GM12878 (cell line): ENCODE data around the gene PARN. TPM values are rescaled to one million over a fixed set of nuclear protein-coding genes. Genes with fewer than 3 reads are reported as not detected.

Source experiments
- ATAC-seq: fragments of 200-7000 bp; cut with Tn5 transposase; 3 replicates; pipeline ENCODE4 v1.9.1; 2020; ENCODE audit warnings: mild to moderate bottlenecking, moderate library complexity
- BruUV-seq: library from RNA; stranded (reverse); fragments of 400-500 nt; replicated peaks from 2 replicates; lab custom pipeline; 2021; lab: Mats Ljungman, UMichigan
- CTCF ChIA-PET: fragments of 300-600 bp; sonication (Branson Sonifier 250); formaldehyde crosslinking; extraction: SDS; loops from one replicate; lab custom pipeline; 2021; ENCODE audit warnings: inconsistent platforms; lab: Yijun Ruan, JAX
- POLR2A ChIA-PET: fragments of 350-600 bp; formaldehyde crosslinking; extraction: SDS; loops from one replicate; lab custom pipeline; 2021; ENCODE audit warnings: inconsistent platforms; lab: Charles Lee
- RAD21 ChIA-PET: fragments of 300-600 bp; sonication (Branson Sonifier 250); formaldehyde crosslinking; loops from one replicate; lab custom pipeline; 2023; ENCODE audit warnings: antibody characterized with exemption; ENCODE audit not compliant: unreplicated experiment; lab: Charles Lee
- SMC1A ChIA-PET: fragments of 300-600 bp; sonication (Branson Sonifier 250); formaldehyde crosslinking; loops from one replicate; lab custom pipeline; 2023; ENCODE audit not compliant: unreplicated experiment, uncharacterized antibody; lab: Charles Lee
- DNase-seq: peaks from one replicate; pipeline ENCODE4 v3.0.0-alpha.2; 2011; ENCODE audit warnings: low read depth, low spot score
- FAIRE-seq: peaks from 3 replicates; lab custom pipeline; 2011; peaks lifted over from hg19 to GRCh38; lab: Jason Lieb, UNC
- H2AFZ ChIP-seq: 2 replicates; pipeline ENCODE4 v1.6.0; 2011; ENCODE audit warnings: low read depth, low read length, control low read depth; ENCODE audit not compliant: control insufficient read depth
- H3K27ac ChIP-seq: 2 replicates; pipeline ENCODE4 v1.5.1; 2011; ENCODE audit warnings: control low read depth; ENCODE audit not compliant: control insufficient read depth, insufficient read depth
- H3K27me3 ChIP-seq, 2 experiments: replicated peaks in 1 of 2; 2 replicates each; pipeline versions ENCODE4 v1.6.0 to v1.6.1; 2011; ENCODE audit warnings: low read length in 1 of 2; ENCODE audit not compliant: control insufficient read depth in 2 of 2, insufficient read depth in 2 of 2
- H3K36me3 ChIP-seq, 2 experiments: 2 replicates each; pipeline ENCODE4 v1.5.1; 2011; ENCODE audit warnings: low read length in 1 of 2; ENCODE audit not compliant: control insufficient read depth in 2 of 2, insufficient read depth in 2 of 2
- H3K4me1 ChIP-seq: 2 replicates; pipeline ENCODE4 v1.6.1; 2011; ENCODE audit warnings: mild to moderate bottlenecking, low read length, moderate library complexity, mixed read lengths; ENCODE audit not compliant: control insufficient read depth, insufficient read depth
- H3K4me2 ChIP-seq: 2 replicates; pipeline ENCODE4 v1.6.0; 2011; ENCODE audit warnings: control low read depth; ENCODE audit not compliant: control insufficient read depth, insufficient read depth
- H3K4me3 ChIP-seq: fragments of 200-600 bp; sonication (generic); 2 replicates; pipeline ENCODE4 v1.5.1; 2016
- H3K79me2 ChIP-seq: 2 replicates; pipeline ENCODE4 v1.6.0; 2011; ENCODE audit warnings: low read length; ENCODE audit not compliant: control insufficient read depth, insufficient read depth
- H3K9ac ChIP-seq: 2 replicates; pipeline ENCODE4 v1.8.0; 2011; ENCODE audit warnings: low read length, control low read depth, mixed read lengths; ENCODE audit not compliant: control insufficient read depth, insufficient read depth
- H3K9me3 ChIP-seq: replicated peaks from 3 replicates; pipeline ENCODE4 v1.5.1; 2011; ENCODE audit warnings: mild to moderate bottlenecking, low read length; ENCODE audit not compliant: control insufficient read depth, insufficient read depth
- H4K20me1 ChIP-seq: 2 replicates; pipeline ENCODE4 v1.6.0; 2011; ENCODE audit not compliant: control insufficient read depth, insufficient read depth
- ASH2L ChIP-seq: fragments of 300-600, 200-600 bp; sonication (generic); IDR thresholded peaks from 2 replicates; pipeline ENCODE4 v1.6.1; 2017; ENCODE audit warnings: low read depth, mild to moderate bottlenecking, borderline replicate concordance
- CBFB ChIP-seq: IDR thresholded peaks from 2 replicates; pipeline ENCODE4 v1.6.1; 2016; ENCODE audit warnings: antibody characterized with exemption, low read depth
- ESRRA ChIP-seq: IDR thresholded peaks from 2 replicates; pipeline ENCODE4 v1.6.1; 2012; ENCODE audit warnings: mild to moderate bottlenecking, low read length, improper control_type of control experiment
- LARP7 ChIP-seq: fragments of 450-650 bp; IDR thresholded peaks from 2 replicates; pipeline ENCODE4 v1.6.1; 2017; ENCODE audit warnings: mild to moderate bottlenecking
- MTA3 ChIP-seq: IDR thresholded peaks from 2 replicates; pipeline ENCODE4 v1.6.1; 2012; ENCODE audit warnings: low read length, inconsistent platforms, borderline replicate concordance
- NFXL1 ChIP-seq: fragments of 450-650 bp; IDR thresholded peaks from 2 replicates; pipeline ENCODE4 v1.6.1; 2017; ENCODE audit warnings: antibody characterized with exemption, mild to moderate bottlenecking, borderline replicate concordance
- NFYA ChIP-seq: IDR thresholded peaks from 2 replicates; pipeline ENCODE4 v1.6.1; 2011; ENCODE audit warnings: low read depth, mild to moderate bottlenecking, low read length, improper control_type of control experiment, borderline replicate concordance
- NRF1 ChIP-seq: conservative IDR thresholded peaks from 2 replicates; pipeline ENCODE4 v1.6.1; 2011; ENCODE audit warnings: mild to moderate bottlenecking, low read depth, low read length, improper control_type of control experiment
- PML ChIP-seq: IDR thresholded peaks from 2 replicates; pipeline ENCODE4 v1.6.1; 2012; ENCODE audit warnings: low read length, inconsistent platforms
- SIX5 ChIP-seq: IDR thresholded peaks from 2 replicates; pipeline ENCODE4 v1.6.1; 2011; ENCODE audit warnings: mild to moderate bottlenecking, low read depth, low read length, moderate library complexity; ENCODE audit not compliant: severe bottlenecking
- SMARCA5 ChIP-seq: fragments of 450-650 bp; IDR thresholded peaks from 2 replicates; pipeline ENCODE4 v1.6.1; 2017; ENCODE audit warnings: mild to moderate bottlenecking
- ZNF207 ChIP-seq: fragments of 450-650 bp; IDR thresholded peaks from 2 replicates; pipeline ENCODE4 v1.6.1; 2014; ENCODE audit warnings: antibody characterized with exemption, mild to moderate bottlenecking, borderline replicate concordance
- ZSCAN29 ChIP-seq: fragments of 450-650 bp; IDR thresholded peaks from 2 replicates; pipeline ENCODE4 v1.6.1; 2017; ENCODE audit warnings: mild to moderate bottlenecking, moderate library complexity
- WGBS: methylation state at CpG from one replicate; pipeline ENCODE4 v1.1.6; 2016; ENCODE audit warnings: low lambda C conversion rate; ENCODE audit not compliant: insufficient replicate concordance, insufficient coverage; ENCODE audit errors: missing lambda C conversion rate; 5-methylcytosine and 5-hydroxymethylcytosine counted together
- in situ Hi-C: fragments of 300-500 bp; cut with MboI; formaldehyde crosslinking; loops from 9 replicates; pipeline ENCODE4 v1.14.3; 2018; ENCODE audit warnings: mixed read lengths
- intact Hi-C: fragments of 100-400 bp; cut with micrococcal nuclease; formaldehyde crosslinking; loops from one replicate; pipeline ENCODE4 v1.14.2; 2022; ENCODE audit not compliant: unreplicated experiment
- polyA plus RNA-seq, 11 experiments: library from polyadenylated mRNA; depleted of rRNA in 4 of 11; unstranded in 6 of 11; stranded (reverse) in 5 of 11; fragments of >200 nt; fragmentation: Nextera tagmentation in 4 of 11; fragmentation: Illumina TruSeq in 1 of 11; extraction: Ambion mirVana in 4 of 11; extraction: Trizol in 1 of 11; gene quantifications; 1 replicate in 1 of 11; 2 replicates in 10 of 11; pipeline versions ENCODE4 v1.2.1 to v1.2.3, GENCODE V29; 2011 to 2016; ENCODE audit warnings: inconsistent platforms in 2 of 11, missing spikeins in 2 of 11, low read depth in 1 of 11
- total RNA-seq, 4 experiments: library from RNA; depleted of rRNA in 3 of 4; stranded (reverse); fragments of >200 nt in 3 of 4; fragmentation: Illumina TruSeq in 1 of 4; extraction: Trizol in 1 of 4; gene quantifications; 2 replicates each; pipeline versions ENCODE4 v1.2.1 to v1.2.3, GENCODE V29; 2013 to 2021
- TF ChIP-seq, protein P1 (sequence below): fragments of 450-650 bp; IDR thresholded peaks from 2 replicates; pipeline ENCODE4 v1.6.1; 2016; ENCODE audit warnings: mild to moderate bottlenecking
- TF ChIP-seq, protein P2 (sequence below): IDR thresholded peaks from 2 replicates; pipeline ENCODE4 v1.6.1; 2011; ENCODE audit warnings: mild to moderate bottlenecking, low read depth, low read length, moderate library complexity; ENCODE audit not compliant: insufficient replicate concordance
- TF ChIP-seq, protein P3 (sequence below): IDR thresholded peaks from 2 replicates; pipeline ENCODE4 v1.6.1; 2012; ENCODE audit warnings: low read depth, low read length, improper control_type of control experiment
- TF ChIP-seq, protein P4 (sequence below): fragments of 450-650 bp; formaldehyde crosslinking; IDR thresholded peaks from 2 replicates; pipeline ENCODE4 v1.4.0; 2020; ENCODE audit warnings: mild to moderate bottlenecking, moderate library complexity

Gene PARN
- total and polyA plus RNA-seq, 10 of the 15 experiments (the other 5 are each of a cell fraction or from before 2014, with no cell fraction given) = 15.6 to 77.3 (median 47.7) TPM

DNA sequence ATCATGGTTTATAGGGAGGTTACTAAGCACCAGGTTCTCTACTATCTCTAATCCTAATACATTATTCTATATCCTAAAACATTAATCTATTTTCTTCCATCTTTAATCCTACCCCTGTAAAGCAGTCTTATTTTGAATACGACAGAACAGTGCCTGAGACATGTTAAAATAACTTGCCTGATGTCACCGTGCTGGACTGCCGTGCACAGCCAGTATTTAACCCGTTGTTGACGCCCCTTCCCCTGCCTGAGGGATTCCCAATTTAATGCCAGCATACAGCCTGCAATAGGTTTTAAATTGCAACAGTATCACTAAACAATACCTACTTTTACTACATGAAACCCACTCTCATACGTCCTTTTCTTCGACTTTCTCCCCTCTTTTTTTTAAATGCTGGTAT is 133.3 kb downstream of the PARN start:
- intact Hi-C loops = no loop called here
- Histone ChIP-seq H3K36me3 (peaks cover 7 to 8% of the 10 kb centered on the region in 2 experiments; a peak in 3 of 4 replicates), H4K20me1 (no peaks in the 10 kb centered on the region), H3K4me2 (no peak overlapping the region), H3K4me1 (peaks cover 41% of the 10 kb centered on the region), H2AFZ (no peak overlapping the region), H3K27me3 (no peaks in the 10 kb centered on the region), H3K9me3 (no peaks in the 10 kb centered on the region), H3K79me2 (peaks cover 8% of the 10 kb centered on the region), H3K4me3 (no peak overlapping the region), H3K27ac (no peak overlapping the region), H3K9ac (no peak overlapping the region)
- ChIA-PET SMC1A (interaction anchor here (1.0 to 8.4 kb wide), 4 partner anchors 10 to 196 kb away, joined by 3 to 95 read pairs (median 6); no protein-coding TSS in a partner anchor), RAD21 (no interaction called here), POLR2A (no interaction called here), CTCF (no interaction called here)
- 95% methylated on average over 7 of the region's 7 CpGs for WGBS
- ATAC-seq (no peak), FAIRE-seq (no peak), DNase-seq (no peak)
- in situ Hi-C loops = no loop called here
- no TSS peak for BruUV-seq
- TF ChIP-seq PML = no peak
- no peak for TF ChIP-seq ZSCAN29
- TF ChIP-seq, protein P1, sequence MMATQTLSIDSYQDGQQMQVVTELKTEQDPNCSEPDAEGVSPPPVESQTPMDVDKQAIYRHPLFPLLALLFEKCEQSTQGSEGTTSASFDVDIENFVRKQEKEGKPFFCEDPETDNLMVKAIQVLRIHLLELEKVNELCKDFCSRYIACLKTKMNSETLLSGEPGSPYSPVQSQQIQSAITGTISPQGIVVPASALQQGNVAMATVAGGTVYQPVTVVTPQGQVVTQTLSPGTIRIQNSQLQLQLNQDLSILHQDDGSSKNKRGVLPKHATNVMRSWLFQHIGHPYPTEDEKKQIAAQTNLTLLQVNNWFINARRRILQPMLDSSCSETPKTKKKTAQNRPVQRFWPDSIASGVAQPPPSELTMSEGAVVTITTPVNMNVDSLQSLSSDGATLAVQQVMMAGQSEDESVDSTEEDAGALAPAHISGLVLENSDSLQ = no peak
- no peak for TF ChIP-seq NRF1
- no peak for TF ChIP-seq ASH2L
- TF ChIP-seq SIX5 = no peak
- TF ChIP-seq ESRRA = no peak
- TF ChIP-seq, protein P2, sequence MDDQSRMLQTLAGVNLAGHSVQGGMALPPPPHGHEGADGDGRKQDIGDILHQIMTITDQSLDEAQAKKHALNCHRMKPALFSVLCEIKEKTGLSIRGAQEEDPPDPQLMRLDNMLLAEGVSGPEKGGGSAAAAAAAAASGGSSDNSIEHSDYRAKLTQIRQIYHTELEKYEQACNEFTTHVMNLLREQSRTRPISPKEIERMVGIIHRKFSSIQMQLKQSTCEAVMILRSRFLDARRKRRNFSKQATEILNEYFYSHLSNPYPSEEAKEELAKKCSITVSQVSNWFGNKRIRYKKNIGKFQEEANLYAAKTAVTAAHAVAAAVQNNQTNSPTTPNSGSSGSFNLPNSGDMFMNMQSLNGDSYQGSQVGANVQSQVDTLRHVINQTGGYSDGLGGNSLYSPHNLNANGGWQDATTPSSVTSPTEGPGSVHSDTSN = no peak
- TF ChIP-seq SMARCA5 = no peak
- no peak for TF ChIP-seq CBFB
- TF ChIP-seq, protein P3, sequence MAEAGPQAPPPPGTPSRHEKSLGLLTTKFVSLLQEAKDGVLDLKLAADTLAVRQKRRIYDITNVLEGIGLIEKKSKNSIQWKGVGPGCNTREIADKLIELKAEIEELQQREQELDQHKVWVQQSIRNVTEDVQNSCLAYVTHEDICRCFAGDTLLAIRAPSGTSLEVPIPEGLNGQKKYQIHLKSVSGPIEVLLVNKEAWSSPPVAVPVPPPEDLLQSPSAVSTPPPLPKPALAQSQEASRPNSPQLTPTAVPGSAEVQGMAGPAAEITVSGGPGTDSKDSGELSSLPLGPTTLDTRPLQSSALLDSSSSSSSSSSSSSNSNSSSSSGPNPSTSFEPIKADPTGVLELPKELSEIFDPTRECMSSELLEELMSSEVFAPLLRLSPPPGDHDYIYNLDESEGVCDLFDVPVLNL = no peak
- TF ChIP-seq NFYA = no peak
- no peak for TF ChIP-seq LARP7
- TF ChIP-seq, protein P4, sequence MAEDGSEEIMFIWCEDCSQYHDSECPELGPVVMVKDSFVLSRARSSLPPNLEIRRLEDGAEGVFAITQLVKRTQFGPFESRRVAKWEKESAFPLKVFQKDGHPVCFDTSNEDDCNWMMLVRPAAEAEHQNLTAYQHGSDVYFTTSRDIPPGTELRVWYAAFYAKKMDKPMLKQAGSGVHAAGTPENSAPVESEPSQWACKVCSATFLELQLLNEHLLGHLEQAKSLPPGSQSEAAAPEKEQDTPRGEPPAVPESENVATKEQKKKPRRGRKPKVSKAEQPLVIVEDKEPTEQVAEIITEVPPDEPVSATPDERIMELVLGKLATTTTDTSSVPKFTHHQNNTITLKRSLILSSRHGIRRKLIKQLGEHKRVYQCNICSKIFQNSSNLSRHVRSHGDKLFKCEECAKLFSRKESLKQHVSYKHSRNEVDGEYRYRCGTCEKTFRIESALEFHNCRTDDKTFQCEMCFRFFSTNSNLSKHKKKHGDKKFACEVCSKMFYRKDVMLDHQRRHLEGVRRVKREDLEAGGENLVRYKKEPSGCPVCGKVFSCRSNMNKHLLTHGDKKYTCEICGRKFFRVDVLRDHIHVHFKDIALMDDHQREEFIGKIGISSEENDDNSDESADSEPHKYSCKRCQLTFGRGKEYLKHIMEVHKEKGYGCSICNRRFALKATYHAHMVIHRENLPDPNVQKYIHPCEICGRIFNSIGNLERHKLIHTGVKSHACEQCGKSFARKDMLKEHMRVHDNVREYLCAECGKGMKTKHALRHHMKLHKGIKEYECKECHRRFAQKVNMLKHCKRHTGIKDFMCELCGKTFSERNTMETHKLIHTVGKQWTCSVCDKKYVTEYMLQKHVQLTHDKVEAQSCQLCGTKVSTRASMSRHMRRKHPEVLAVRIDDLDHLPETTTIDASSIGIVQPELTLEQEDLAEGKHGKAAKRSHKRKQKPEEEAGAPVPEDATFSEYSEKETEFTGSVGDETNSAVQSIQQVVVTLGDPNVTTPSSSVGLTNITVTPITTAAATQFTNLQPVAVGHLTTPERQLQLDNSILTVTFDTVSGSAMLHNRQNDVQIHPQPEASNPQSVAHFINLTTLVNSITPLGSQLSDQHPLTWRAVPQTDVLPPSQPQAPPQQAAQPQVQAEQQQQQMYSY (CRISPR knock-in tag) = no peak
- no peak for TF ChIP-seq MTA3
- TF ChIP-seq ZNF207 = no peak
- TF ChIP-seq NFXL1 = no peak
